GM23248 (cell line): ENCODE data around the gene TBCEL.

Experiments used
- EZH2 ChIP-seq: fragments of 200-600 bp; sonication (generic); IDR thresholded peaks from 2 replicates; pipeline ENCODE4 v1.6.1; 2018; ENCODE audit warnings: antibody characterized with exemption, mild to moderate bottlenecking; ENCODE audit not compliant: insufficient read depth, poor library complexity, severe bottlenecking
- EZH2phosphoT487 ChIP-seq: fragments of 200-600 bp; sonication (generic); IDR thresholded peaks from 2 replicates; pipeline ENCODE4 v1.6.1; 2018; ENCODE audit warnings: antibody characterized with exemption, moderate library complexity, mild to moderate bottlenecking, low read depth; ENCODE audit not compliant: insufficient read depth

DNA sequence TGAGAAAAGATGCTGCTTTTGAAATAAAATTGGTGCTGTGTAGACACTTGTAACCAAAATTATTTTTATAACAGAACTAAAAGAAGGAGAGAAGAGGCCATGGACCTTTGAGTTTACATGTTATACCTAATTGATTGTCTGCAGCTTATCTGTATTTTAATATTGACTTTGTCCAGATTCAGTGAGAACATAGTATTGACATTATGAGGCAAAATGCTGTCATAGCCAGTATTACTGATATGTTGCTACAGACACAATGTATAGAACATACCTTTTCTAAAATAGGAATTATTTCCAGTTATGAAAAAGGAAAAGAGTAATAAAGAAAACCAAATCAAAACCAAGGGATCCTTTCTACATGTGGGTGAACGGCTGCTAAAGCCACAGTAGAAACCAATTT is 65.7 kb downstream of the TBCEL start:
- no peak for TF ChIP-seq EZH2
- TF ChIP-seq EZH2phosphoT487 = no peak
